Adrenal gland (tissue), 5 donors: Measurements from ENCODE around the gene CCDC187.

Experiments used
- POLR2A ChIP-seq, 2 donors: fragments of 450-650 bp; IDR thresholded peaks; one replicate each; pipeline ENCODE4 v1.6.1; 2017; ENCODE audit warnings: antibody characterized with exemption in 2 of 2, mild to moderate bottlenecking in 2 of 2, moderate library complexity in 1 of 2
- TF ChIP-seq, protein P1 (sequence below), 6 experiments: fragments of 450-650 bp in 4 of 6; fragments of 200-600 bp in 2 of 6; sonication (generic) in 1 of 6; IDR thresholded peaks; 1 replicate in 5 of 6; 2 replicates in 1 of 6; pipeline versions ENCODE4 v1.5.1 to v1.8.0; 2016 to 2021; ENCODE audit warnings: antibody characterized with exemption in 6 of 6, mild to moderate bottlenecking in 2 of 6, moderate library complexity in 1 of 6
- donor health status: DM: no; HTN: no; CAD: no.

DNA sequence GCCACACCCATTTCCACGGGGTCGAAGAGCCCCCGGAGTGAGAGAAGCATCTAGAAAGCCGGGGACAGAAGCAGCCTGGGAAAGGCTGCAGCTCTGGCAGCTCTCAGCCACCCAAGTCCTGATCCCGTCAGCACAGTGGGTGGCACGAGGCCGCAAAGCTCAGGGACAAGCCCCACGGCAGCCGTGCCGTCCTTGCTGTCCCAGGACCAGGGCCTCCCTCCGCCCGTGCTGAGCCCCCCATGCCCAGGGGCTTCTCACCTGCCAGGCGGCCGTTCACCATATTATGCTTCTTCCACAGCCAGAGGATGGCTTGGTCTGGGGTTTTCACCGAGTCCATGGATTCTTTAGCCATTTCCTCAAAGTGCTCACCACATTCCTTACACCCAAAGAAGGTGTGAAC is 92.9 kb downstream of the CCDC187 start:
- TF ChIP-seq, protein P1, sequence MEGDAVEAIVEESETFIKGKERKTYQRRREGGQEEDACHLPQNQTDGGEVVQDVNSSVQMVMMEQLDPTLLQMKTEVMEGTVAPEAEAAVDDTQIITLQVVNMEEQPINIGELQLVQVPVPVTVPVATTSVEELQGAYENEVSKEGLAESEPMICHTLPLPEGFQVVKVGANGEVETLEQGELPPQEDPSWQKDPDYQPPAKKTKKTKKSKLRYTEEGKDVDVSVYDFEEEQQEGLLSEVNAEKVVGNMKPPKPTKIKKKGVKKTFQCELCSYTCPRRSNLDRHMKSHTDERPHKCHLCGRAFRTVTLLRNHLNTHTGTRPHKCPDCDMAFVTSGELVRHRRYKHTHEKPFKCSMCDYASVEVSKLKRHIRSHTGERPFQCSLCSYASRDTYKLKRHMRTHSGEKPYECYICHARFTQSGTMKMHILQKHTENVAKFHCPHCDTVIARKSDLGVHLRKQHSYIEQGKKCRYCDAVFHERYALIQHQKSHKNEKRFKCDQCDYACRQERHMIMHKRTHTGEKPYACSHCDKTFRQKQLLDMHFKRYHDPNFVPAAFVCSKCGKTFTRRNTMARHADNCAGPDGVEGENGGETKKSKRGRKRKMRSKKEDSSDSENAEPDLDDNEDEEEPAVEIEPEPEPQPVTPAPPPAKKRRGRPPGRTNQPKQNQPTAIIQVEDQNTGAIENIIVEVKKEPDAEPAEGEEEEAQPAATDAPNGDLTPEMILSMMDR (IDR thresholded peaks at IDR 0.05), result no peak
- no peak for TF ChIP-seq POLR2A (IDR thresholded peaks at IDR 0.05)
